HCT116 (cell line): ENCODE data around the gene ANKLE1. TPM values are rescaled to one million over a fixed set of nuclear protein-coding genes. Genes with fewer than 3 reads are reported as not detected.

ENCODE experiments used
- ATAC-seq: fragments of 200-7000 bp; cut with Tn5 transposase; 2 replicates; pipeline ENCODE4 v1.9.1; 2020; ENCODE audit warnings: mild to moderate bottlenecking, moderate library complexity
- BruUV-seq: library from RNA; stranded (reverse); fragments of 400-500 nt; replicated peaks from 2 replicates; lab custom pipeline; 2021; lab: Mats Ljungman, UMichigan
- CTCF ChIA-PET: fragments of 300-600 bp; sonication (Branson Sonifier 250); formaldehyde crosslinking; loops from one replicate; lab custom pipeline; 2021; ENCODE audit warnings: antibody characterized with exemption; lab: Charles Lee
- POLR2A ChIA-PET: fragments of 300-600, 350-600 bp; sonication (Branson Sonifier 250); formaldehyde crosslinking; loops from one replicate; lab custom pipeline; 2021; ENCODE audit warnings: antibody characterized with exemption; lab: Charles Lee
- RAD21 ChIA-PET, 2 experiments: fragments of 300-600 bp; sonication (Branson Sonifier 250); formaldehyde crosslinking; loops; one replicate each; lab custom pipeline; 2023; ENCODE audit warnings: low total read pairs in 2 of 2; ENCODE audit not compliant: uncharacterized antibody in 2 of 2, unreplicated experiment in 2 of 2, low non-redundant PET in 1 of 2; lab: Charles Lee
- DNase-seq: peaks from one replicate; pipeline ENCODE4 v3.0.0-alpha.2; 2010; ENCODE audit warnings: low read depth, low spot score
- H2AFZ ChIP-seq: fragments of 200-600 bp; shearing (Covaris generic), sonication (generic); 2 replicates; pipeline ENCODE4 v1.6.1; 2017; ENCODE audit warnings: low read depth, mixed run types, mixed read lengths, antibody characterized with exemption, low read length; ENCODE audit not compliant: poor library complexity, severe bottlenecking
- H3K27ac ChIP-seq: 2 replicates; pipeline ENCODE4 v1.5.1; 2012; ENCODE audit warnings: low read depth, low read length
- H3K27me3 ChIP-seq: fragments of 200-600 bp; sonication (generic); 2 replicates; pipeline ENCODE4 v1.6.1; 2016; ENCODE audit warnings: mixed run types, low read length, mixed read lengths; ENCODE audit not compliant: insufficient read depth
- H3K36me3 ChIP-seq, 2 experiments: fragments of 200-500 bp in 1 of 2; fragments of 200-600 bp in 1 of 2; sonication (Bioruptor generic) in 1 of 2; sonication (generic) in 1 of 2; 2 replicates each; pipeline versions ENCODE4 v1.5.1 to v1.6.1; 2014 to 2016; ENCODE audit warnings: low read length in 2 of 2, inconsistent platforms in 1 of 2, mixed read lengths in 1 of 2, mixed run types in 1 of 2; ENCODE audit not compliant: insufficient read depth in 2 of 2, control insufficient read depth in 1 of 2
- H3K4me1 ChIP-seq, 2 experiments: fragments of 200-600 bp in 1 of 2; sonication (generic) in 1 of 2; 2 replicates each; pipeline versions ENCODE4 v1.5.1 to v1.6.1; 2012 to 2017; ENCODE audit warnings: low read length in 2 of 2, inconsistent platforms in 1 of 2, mild to moderate bottlenecking in 1 of 2, mixed read lengths in 1 of 2, mixed run types in 1 of 2, moderate library complexity in 1 of 2; ENCODE audit not compliant: insufficient read depth in 2 of 2, control insufficient read depth in 1 of 2
- H3K4me2 ChIP-seq: fragments of 200-600 bp; sonication (generic); 2 replicates; pipeline ENCODE4 v1.6.1; 2017; ENCODE audit warnings: mixed run types, low read length, mixed read lengths
- H3K4me3 ChIP-seq, 2 experiments: fragments of 200-600 bp in 1 of 2; sonication (generic) in 1 of 2; replicated peaks in 1 of 2; 2 replicates each; pipeline ENCODE4 v1.5.1; 2011 to 2016; ENCODE audit warnings: low read length in 2 of 2, control low read depth in 1 of 2, low read depth in 1 of 2, mild to moderate bottlenecking in 1 of 2, mixed read lengths in 1 of 2, mixed run types in 1 of 2
- H3K79me2 ChIP-seq: fragments of 200-600 bp; sonication (generic); 2 replicates; pipeline ENCODE4 v1.6.1; 2017; ENCODE audit warnings: mild to moderate bottlenecking, mixed run types, low read length, moderate library complexity, mixed read lengths; ENCODE audit not compliant: insufficient read depth
- H3K9ac ChIP-seq: fragments of 200-600 bp; sonication (generic); 2 replicates; pipeline ENCODE4 v1.6.1; 2016; ENCODE audit warnings: low read length, mixed read lengths
- H3K9me2 ChIP-seq: fragments of 200-600 bp; sonication (generic), shearing (Covaris generic); 2 replicates; pipeline ENCODE4 v1.6.1; 2017; ENCODE audit warnings: mixed run types, mild to moderate bottlenecking, moderate library complexity; ENCODE audit not compliant: insufficient read depth
- H3K9me3 ChIP-seq, 2 experiments: fragments of 200-500 bp in 1 of 2; fragments of 200-600 bp in 1 of 2; sonication (Bioruptor generic) in 1 of 2; sonication (generic) in 1 of 2; 2 replicates each; pipeline ENCODE4 v1.6.1; 2014 to 2017; ENCODE audit warnings: low read length in 2 of 2, mixed read lengths in 2 of 2, inconsistent platforms in 1 of 2, low read depth in 1 of 2, mild to moderate bottlenecking in 1 of 2, mixed run types in 1 of 2, moderate library complexity in 1 of 2; ENCODE audit not compliant: control insufficient read depth in 1 of 2, insufficient read depth in 1 of 2
- H4K20me1 ChIP-seq: fragments of 200-600 bp; sonication (generic), shearing (Covaris generic); 2 replicates; pipeline ENCODE4 v1.6.1; 2017; ENCODE audit warnings: mixed run types, mild to moderate bottlenecking, moderate library complexity; ENCODE audit not compliant: insufficient read depth
- CEBPB ChIP-seq: IDR thresholded peaks from 2 replicates; pipeline ENCODE4 v1.6.1; 2012; ENCODE audit warnings: low read depth
- EGR1 ChIP-seq: IDR thresholded peaks from 2 replicates; pipeline ENCODE4 v1.6.1; 2012; ENCODE audit warnings: low read depth
- EZH2 ChIP-seq: fragments of 200-600 bp; sonication (generic); IDR thresholded peaks from 2 replicates; pipeline ENCODE4 v1.6.1; 2017; ENCODE audit warnings: antibody characterized with exemption, mixed run types
- EZH2phosphoT487 ChIP-seq: fragments of 200-600 bp; IDR thresholded peaks from 2 replicates; pipeline ENCODE4 v1.6.1; 2018; ENCODE audit warnings: antibody characterized with exemption, borderline replicate concordance
- FOSL1 ChIP-seq: IDR thresholded peaks from 2 replicates; pipeline ENCODE4 v1.6.1; 2012; ENCODE audit warnings: low read depth
- JUND ChIP-seq: IDR thresholded peaks from 2 replicates; pipeline ENCODE4 v1.6.1; 2012
- MAX ChIP-seq: IDR thresholded peaks from 2 replicates; pipeline ENCODE4 v1.6.1; 2012
- POLR2AphosphoS5 ChIP-seq: IDR thresholded peaks from 2 replicates; pipeline ENCODE4 v1.6.1; 2011; ENCODE audit warnings: mild to moderate bottlenecking, low read depth, low read length, moderate library complexity
- SIN3A ChIP-seq: IDR thresholded peaks from 2 replicates; pipeline ENCODE4 v1.6.1; 2012; ENCODE audit warnings: low read depth
- SP1 ChIP-seq: IDR thresholded peaks from 2 replicates; pipeline ENCODE4 v1.6.1; 2012; ENCODE audit warnings: low read depth
- TCF7L2 ChIP-seq: IDR thresholded peaks from 2 replicates; pipeline ENCODE4 v1.7.0; 2011; ENCODE audit warnings: borderline replicate concordance, inconsistent platforms; ENCODE audit not compliant: insufficient read depth, insufficient read length; ENCODE audit errors: extremely low read depth
- YY1 ChIP-seq: IDR thresholded peaks from 2 replicates; pipeline ENCODE4 v1.6.1; 2011; ENCODE audit warnings: low read length, low read depth, moderate library complexity, mild to moderate bottlenecking; ENCODE audit not compliant: insufficient replicate concordance; ENCODE audit errors: extremely low read depth
- ZFX ChIP-seq: fragments of 450-650 bp; IDR thresholded peaks from 2 replicates; pipeline ENCODE4 v1.6.1; 2017
- ZNF274 ChIP-seq: fragments of 200-500 bp; sonication (Bioruptor generic); IDR thresholded peaks from 2 replicates; pipeline ENCODE4 v1.6.1; 2014; ENCODE audit warnings: mild to moderate bottlenecking, low read depth, low read length, inconsistent platforms
- intact Hi-C: fragments of 100-400 bp; cut with micrococcal nuclease; formaldehyde crosslinking; loops from 2 replicates; pipeline ENCODE4 v1.10.0; 2022
- total RNA-seq: library from RNA; stranded (reverse); gene quantifications from one replicate; pipeline ENCODE4 v1.2.1, GENCODE V29; 2021; ENCODE audit not compliant: unreplicated experiment

Gene ANKLE1
- total RNA-seq, 1 experiment from 2014 or later: 14.8 TPM

GRCh38 chr19:17303940-17304267, 22.2 kb downstream of the ANKLE1 start:
- DNase-seq (no peak), ATAC-seq (no peak)
- Histone ChIP-seq H3K9ac (no peak overlapping the region), H3K4me2 (peak overlapping the region; percentile 71), H3K27ac (peak overlapping the region; percentile 25; the same call in 1 of the 2 replicates), H4K20me1 (no peaks in the 10 kb centered on the region), H3K79me2 (peaks cover 12% of the 10 kb centered on the region), H3K9me3 (no peaks in the 10 kb centered on the region), H3K36me3 (no peaks in the 10 kb centered on the region; a peak in 1 of 4 replicates), H3K9me2 (no peaks in the 10 kb centered on the region), H3K4me1 (peaks cover 36 to 59% of the 10 kb centered on the region in 2 experiments), H2AFZ (no peak overlapping the region), H3K27me3 (no peaks in the 10 kb centered on the region), H3K4me3 (peak overlapping the region in 1 of 2 experiments; percentile 54; a peak in 1 of 4 replicates)
- intact Hi-C loops: no loop called here
- BruUV-seq: no TSS peak
- no peak for TF ChIP-seq FOSL1
- no peak for TF ChIP-seq EZH2phosphoT487
- TF ChIP-seq SIN3A: no peak
- TF ChIP-seq SP1: no peak
- TF ChIP-seq YY1: no peak
- TF ChIP-seq EZH2: no peak
- no peak for TF ChIP-seq ZFX
- TF ChIP-seq CEBPB: no peak
- RAD21 ChIA-PET: no interaction called here
- POLR2A ChIA-PET: interaction anchor here (0.9 to 3.1 kb wide), 2 partner anchors 11 to 24 kb away, joined by 3 to 22 read pairs; no protein-coding TSS in a partner anchor
- CTCF ChIA-PET: interaction anchor here (2.1 kb wide), 1 partner anchor 12 kb away, joined by 33 read pairs; no protein-coding TSS in a partner anchor

DNA sequence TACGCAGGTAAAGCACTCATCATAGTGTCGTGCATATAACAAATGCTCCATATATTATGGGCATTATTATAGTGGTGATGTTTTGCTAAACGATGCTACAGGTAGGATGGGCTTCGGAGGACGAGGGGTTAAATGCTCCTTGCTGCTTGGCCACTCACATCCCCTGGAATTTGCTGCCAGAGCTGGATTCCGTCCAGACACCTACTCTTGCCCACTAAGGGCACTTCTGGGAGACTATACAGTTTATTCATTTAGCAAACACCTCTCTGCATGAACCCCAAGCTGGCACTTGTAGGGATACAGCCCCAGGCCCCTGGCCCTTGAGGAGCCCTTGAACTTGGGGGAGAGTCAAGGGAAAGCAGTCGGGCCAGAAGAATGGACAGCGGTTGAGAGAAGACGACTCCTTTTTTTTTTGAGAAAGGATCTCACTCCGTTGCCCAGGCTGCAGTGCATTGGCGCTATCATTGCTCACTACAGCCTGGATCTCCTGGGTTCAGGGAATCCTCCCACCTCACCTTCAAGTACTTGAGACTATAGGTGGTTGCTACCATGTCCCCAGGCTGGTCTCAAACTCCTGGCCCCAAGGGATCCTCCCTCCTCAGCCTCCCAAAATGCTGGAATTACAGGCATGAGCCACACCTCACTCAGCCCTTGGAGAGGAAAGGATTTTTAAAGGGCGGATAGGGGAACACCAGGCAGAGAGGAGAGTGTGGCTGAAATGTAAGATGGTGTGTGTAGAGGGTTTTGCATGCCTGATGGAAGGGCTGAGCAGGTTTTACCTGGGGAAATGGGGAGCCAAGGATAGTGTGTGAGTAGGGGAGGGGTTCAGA, 22.9 kb downstream of the ANKLE1 start:
- Histone ChIP-seq H3K36me3 (no peaks in the 10 kb centered on the region), H3K9me3 (no peaks in the 10 kb centered on the region), H2AFZ (no peak overlapping the region), H3K4me3 (0 out of 4 replicates have a peak overlapping the region, but pooled peaks of 1 of the 2 experiments have one; percentile 4), H4K20me1 (no peaks in the 10 kb centered on the region), H3K4me1 (peaks cover 36 to 59% of the 10 kb centered on the region in 2 experiments), H3K79me2 (peaks cover 15% of the 10 kb centered on the region), H3K9me2 (no peaks in the 10 kb centered on the region), H3K27me3 (no peaks in the 10 kb centered on the region), H3K27ac (peak overlapping the region; percentile 47), H3K9ac (peak overlapping the region; percentile 32; the same call in 1 of the 2 replicates), H3K4me2 (peak overlapping the region; percentile 71)
- ChIA-PET CTCF (interaction anchor here (0.7 to 2.1 kb wide), 13 partner anchors 8 to 94 kb away, joined by 3 to 33 read pairs (median 4); no protein-coding TSS in a partner anchor), POLR2A (interaction anchor here (0.8 to 3.1 kb wide), 7 partner anchors 7 to 490 kb away, joined by 3 to 22 read pairs (median 4); partner anchors contain the start of gene B3GNT3), RAD21 (interaction anchor here in 1 of 2 experiments (0.6 to 1.1 kb wide), 4 partner anchors 10 to 81 kb away, joined by 3 to 7 read pairs (median 3); no protein-coding TSS in a partner anchor)
- BruUV-seq: no TSS peak
- no peak for TF ChIP-seq FOSL1
- TF ChIP-seq POLR2AphosphoS5: no peak
- TF ChIP-seq EZH2: no peak
- no peak for TF ChIP-seq EGR1
- TF ChIP-seq EZH2phosphoT487: no peak
- TF ChIP-seq JUND: no peak
- TF ChIP-seq ZNF274: no peak
- TF ChIP-seq MAX: no peak
- TF ChIP-seq SP1: no peak
- TF ChIP-seq TCF7L2: no peak
- ATAC-seq: no peak
- no peak for DNase-seq
- intact Hi-C loops: no loop called here
